Loucy (cell line): Measurements from ENCODE around the gene FAM229B.

Experiments used
- EZH2phosphoT487 ChIP-seq: fragments of 200-600 bp; IDR thresholded peaks from 2 replicates; pipeline ENCODE4 v1.6.1; 2018; ENCODE audit warnings: antibody characterized with exemption, mild to moderate bottlenecking, moderate library complexity, borderline replicate concordance
- TF ChIP-seq, protein P1 (sequence below): fragments of 200-600 bp; sonication (generic); conservative IDR thresholded peaks from 2 replicates; pipeline ENCODE4 v1.5.1; 2014; ENCODE audit warnings: mild to moderate bottlenecking, antibody characterized with exemption, low read length

DNA sequence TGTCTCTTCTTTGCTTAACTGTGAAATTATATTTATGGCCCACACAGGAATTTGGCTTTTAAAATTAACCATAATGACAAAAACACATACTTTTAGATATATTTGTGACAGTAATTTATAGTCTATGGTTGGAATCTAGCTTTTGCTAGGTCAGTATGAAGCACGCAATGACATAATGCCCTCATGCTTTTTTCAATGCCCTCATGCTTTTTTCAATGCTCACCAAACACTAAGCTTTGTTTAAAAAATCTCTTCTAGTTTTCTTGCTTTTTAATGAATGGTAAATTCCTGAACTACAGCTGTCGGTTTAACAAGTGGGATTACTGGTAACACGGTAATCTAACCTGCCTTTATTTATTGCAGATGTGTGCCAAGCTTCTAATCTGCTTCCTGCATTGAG, 20.8 kb upstream of the FAM229B start:
- TF ChIP-seq, protein P1, sequence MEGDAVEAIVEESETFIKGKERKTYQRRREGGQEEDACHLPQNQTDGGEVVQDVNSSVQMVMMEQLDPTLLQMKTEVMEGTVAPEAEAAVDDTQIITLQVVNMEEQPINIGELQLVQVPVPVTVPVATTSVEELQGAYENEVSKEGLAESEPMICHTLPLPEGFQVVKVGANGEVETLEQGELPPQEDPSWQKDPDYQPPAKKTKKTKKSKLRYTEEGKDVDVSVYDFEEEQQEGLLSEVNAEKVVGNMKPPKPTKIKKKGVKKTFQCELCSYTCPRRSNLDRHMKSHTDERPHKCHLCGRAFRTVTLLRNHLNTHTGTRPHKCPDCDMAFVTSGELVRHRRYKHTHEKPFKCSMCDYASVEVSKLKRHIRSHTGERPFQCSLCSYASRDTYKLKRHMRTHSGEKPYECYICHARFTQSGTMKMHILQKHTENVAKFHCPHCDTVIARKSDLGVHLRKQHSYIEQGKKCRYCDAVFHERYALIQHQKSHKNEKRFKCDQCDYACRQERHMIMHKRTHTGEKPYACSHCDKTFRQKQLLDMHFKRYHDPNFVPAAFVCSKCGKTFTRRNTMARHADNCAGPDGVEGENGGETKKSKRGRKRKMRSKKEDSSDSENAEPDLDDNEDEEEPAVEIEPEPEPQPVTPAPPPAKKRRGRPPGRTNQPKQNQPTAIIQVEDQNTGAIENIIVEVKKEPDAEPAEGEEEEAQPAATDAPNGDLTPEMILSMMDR = no peak
- no peak for TF ChIP-seq EZH2phosphoT487
